CD4-positive, alpha-beta T cell (primary cell): Measurements from ENCODE around the gene TRIM50. TPM values are rescaled to one million over a fixed set of nuclear protein-coding genes. Genes with fewer than 3 reads are reported as not detected.
"Not testable (repeated sequence)": the region's sequence is repeated elsewhere in the genome, so short reads cannot be mapped to it uniquely, and the experiment has no call there.

Source experiments
- ATAC-seq: fragments of 200-7000 bp; cut with Tn5 transposase; one replicate; pipeline ENCODE4 v1.10.0; 2022; ENCODE audit warnings: mild to moderate bottlenecking; ENCODE audit not compliant: poor library complexity
- CTCF ChIA-PET: fragments of 350-600 bp; sonication (Branson Sonifier 250); formaldehyde crosslinking; loops from one replicate; lab custom pipeline; 2021; ENCODE audit warnings: antibody characterized with exemption, inconsistent platforms; lab: Charles Lee
- POLR2A ChIA-PET: fragments of 350-600 bp; sonication (Branson Sonifier 250); formaldehyde crosslinking; loops from one replicate; lab custom pipeline; 2021; ENCODE audit warnings: antibody characterized with exemption, inconsistent platforms; lab: Charles Lee
- DNase-seq, 14 experiments: peaks; one replicate each; pipeline ENCODE4 v3.0.0-alpha.2; 2013 to 2020; ENCODE audit warnings: mixed read lengths in 2 of 14
- H3K27ac ChIP-seq, 2 donors: one replicate each; pipeline versions ENCODE4 v1.5.1 to v1.7.0; 2013; ENCODE audit warnings: low read length in 2 of 2, low read depth in 1 of 2, mild to moderate bottlenecking in 1 of 2
- H3K27me3 ChIP-seq, 2 experiments: 1 replicate in 1 of 2; 2 replicates in 1 of 2; pipeline versions ENCODE4 v1.6.1 to v1.7.0; 2013; ENCODE audit warnings: low read length in 2 of 2, control low read depth in 1 of 2, mild to moderate bottlenecking in 1 of 2, moderate library complexity in 1 of 2; ENCODE audit not compliant: insufficient read depth in 2 of 2, control insufficient read depth in 1 of 2
- H3K36me3 ChIP-seq: one replicate; pipeline ENCODE4 v1.6.1; 2013; ENCODE audit warnings: low read length, control low read depth; ENCODE audit not compliant: insufficient read depth
- H3K4me1 ChIP-seq: one replicate; pipeline ENCODE4 v1.6.1; 2013; ENCODE audit warnings: low read length, control low read depth; ENCODE audit not compliant: insufficient read depth
- H3K4me3 ChIP-seq: one replicate; pipeline ENCODE4 v1.5.1; 2013; ENCODE audit warnings: mild to moderate bottlenecking, low read length, moderate library complexity
- H3K9me3 ChIP-seq, 2 experiments: 1 replicate in 1 of 2; 2 replicates in 1 of 2; pipeline versions ENCODE4 v1.6.1 to v1.7.0; 2013; ENCODE audit warnings: low read length in 2 of 2, mild to moderate bottlenecking in 2 of 2, control low read depth in 1 of 2, moderate library complexity in 1 of 2; ENCODE audit not compliant: control insufficient read depth in 1 of 2, insufficient read depth in 1 of 2
- H3K27ac Mint-ChIP-seq: one replicate; pipeline ENCODE4 v1.8.0; 2020; ENCODE audit warnings: mixed read lengths
- H3K27me3 Mint-ChIP-seq: one replicate; pipeline ENCODE4 v1.8.0; 2021; ENCODE audit warnings: mixed read lengths
- H3K36me3 Mint-ChIP-seq: one replicate; pipeline ENCODE4 v1.8.0; 2021; ENCODE audit warnings: low read depth, mixed read lengths
- H3K4me1 Mint-ChIP-seq: one replicate; pipeline ENCODE4 v1.8.0; 2021; ENCODE audit warnings: low read depth, mixed read lengths
- H3K4me3 Mint-ChIP-seq: one replicate; pipeline ENCODE4 v1.8.0; 2020; ENCODE audit warnings: mild to moderate bottlenecking, mixed read lengths
- H3K9me3 Mint-ChIP-seq: one replicate; pipeline ENCODE4 v1.8.0; 2020; ENCODE audit warnings: mixed read lengths
- intact Hi-C, 2 experiments: fragments of 100-400 bp; cut with DNase I in 1 of 2; cut with micrococcal nuclease in 1 of 2; formaldehyde crosslinking; loops; one replicate each; pipeline versions ENCODE4 v1.15.1 to v1.9.0; 2023 to 2025; cut with DNase I, micrococcal nuclease
- total RNA-seq, 174 experiments: library from RNA in 2 of 174; stranded (reverse) in 2 of 174; gene quantifications; one replicate each; pipeline ENCODE4 v1.2.3 and lab custom pipeline; 2021 to 2026
- TF ChIP-seq, protein P1 (sequence below): fragments of 200-600 bp; IDR thresholded peaks from one replicate; pipeline ENCODE4 v1.8.0; 2022; ENCODE audit warnings: antibody characterized with exemption, mild to moderate bottlenecking

Gene TRIM50
- total RNA-seq, 2 experiments from 2014 or later = 0.17 TPM; not detected in 1

DNA sequence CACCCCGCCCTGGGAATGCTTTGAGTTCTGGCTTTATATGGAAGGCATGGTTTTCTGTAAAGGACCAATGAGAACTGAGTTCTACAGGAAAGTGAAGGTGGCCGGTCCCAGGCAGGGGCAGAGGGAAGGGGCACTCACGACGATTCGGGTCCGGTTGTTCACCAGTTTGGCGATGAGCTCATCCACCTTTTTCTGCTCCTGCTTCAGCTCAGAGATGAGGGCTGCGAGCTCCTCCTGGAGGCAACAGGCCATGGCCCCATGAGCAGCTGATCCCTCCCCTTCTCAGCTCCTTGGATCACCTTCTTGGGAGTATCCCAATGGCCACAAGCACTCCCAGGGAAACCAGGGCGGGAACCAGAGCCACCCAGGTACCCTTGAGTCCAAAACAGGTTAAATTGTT lies 7.9 kb downstream of the TRIM50 start:
- H3K4me1 Mint-ChIP-seq, H3K4me3 Mint-ChIP-seq, intact Hi-C loops, POLR2A ChIA-PET, H3K27me3 Mint-ChIP-seq, H3K36me3 Mint-ChIP-seq, H3K4me3 ChIP-seq, H3K9me3 ChIP-seq, CTCF ChIA-PET, ATAC-seq, H3K27ac ChIP-seq, H3K9me3 Mint-ChIP-seq, H3K36me3 ChIP-seq, H3K27ac Mint-ChIP-seq, DNase-seq, H3K27me3 ChIP-seq: not testable (repeated sequence)
- H3K4me1 ChIP-seq = peaks cover 14% of the 10 kb centered on the region

DNA sequence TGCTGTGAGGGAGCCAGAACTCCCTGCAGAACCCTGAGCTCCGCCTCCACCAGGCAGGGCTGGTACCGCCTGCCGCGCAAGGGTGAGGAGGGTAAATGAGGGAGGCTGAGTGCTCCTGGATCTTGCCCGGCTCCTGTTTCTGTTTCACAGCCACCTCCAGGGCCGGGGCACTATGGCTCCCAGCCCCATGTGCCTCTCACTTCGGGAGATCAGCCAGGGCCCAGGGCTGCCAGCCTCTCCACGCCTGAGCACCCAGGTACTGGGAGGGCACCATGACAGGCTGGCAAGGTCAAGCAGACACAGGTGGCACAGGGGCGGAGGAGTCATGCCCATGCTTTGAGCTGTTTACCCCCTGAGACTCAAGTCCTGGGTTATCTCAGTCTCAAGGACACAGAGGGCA lies 8.3 kb downstream of the TRIM50 start:
- POLR2A ChIA-PET, H3K4me3 ChIP-seq, ATAC-seq, H3K27me3 Mint-ChIP-seq, H3K27me3 ChIP-seq, CTCF ChIA-PET, DNase-seq, H3K4me1 Mint-ChIP-seq, H3K4me3 Mint-ChIP-seq, H3K9me3 ChIP-seq, H3K36me3 Mint-ChIP-seq, H3K27ac ChIP-seq, H3K9me3 Mint-ChIP-seq, intact Hi-C loops, H3K36me3 ChIP-seq, H3K27ac Mint-ChIP-seq: not testable (repeated sequence)
- H3K4me1 ChIP-seq = peaks cover 12% of the 10 kb centered on the region

DNA sequence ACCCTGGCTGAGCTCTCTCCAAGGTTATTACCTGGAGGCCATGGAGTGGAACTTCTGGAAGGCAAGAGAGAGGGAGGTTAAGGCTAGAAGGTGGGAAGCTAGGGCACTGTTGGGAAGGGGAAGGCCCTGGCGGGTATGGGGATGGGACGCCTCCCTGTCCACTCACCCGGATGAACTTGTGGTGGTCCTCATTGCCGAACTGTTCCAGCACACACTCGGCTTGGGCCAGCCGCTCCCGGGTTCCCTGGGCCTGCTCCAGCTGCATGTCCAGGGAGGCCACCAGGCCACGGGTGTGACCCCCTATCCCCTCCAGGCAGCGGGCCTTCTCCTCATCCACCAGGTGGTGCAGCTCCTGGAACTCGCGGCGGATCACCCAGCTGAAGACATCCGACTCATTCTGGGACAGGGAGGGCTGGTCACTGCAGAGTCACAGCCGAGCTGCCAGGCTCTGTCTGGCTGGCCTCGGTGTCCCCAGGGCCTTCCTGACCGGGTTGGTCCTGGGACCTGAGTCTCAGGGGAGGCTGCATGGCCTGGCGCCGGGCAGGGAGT lies 9.2 kb downstream of the TRIM50 start:
- H3K36me3 Mint-ChIP-seq, H3K27ac ChIP-seq, ATAC-seq, H3K9me3 ChIP-seq, POLR2A ChIA-PET, H3K27me3 Mint-ChIP-seq, H3K36me3 ChIP-seq, H3K4me1 ChIP-seq, intact Hi-C loops, H3K4me1 Mint-ChIP-seq, H3K9me3 Mint-ChIP-seq, H3K27ac Mint-ChIP-seq, DNase-seq, H3K4me3 ChIP-seq, H3K4me3 Mint-ChIP-seq, H3K27me3 ChIP-seq: not testable (repeated sequence)
- CTCF ChIA-PET = interaction anchor here (0.6 kb wide), 1 partner anchor 16 kb away, joined by 3 read pairs; no protein-coding TSS in a partner anchor

DNA sequence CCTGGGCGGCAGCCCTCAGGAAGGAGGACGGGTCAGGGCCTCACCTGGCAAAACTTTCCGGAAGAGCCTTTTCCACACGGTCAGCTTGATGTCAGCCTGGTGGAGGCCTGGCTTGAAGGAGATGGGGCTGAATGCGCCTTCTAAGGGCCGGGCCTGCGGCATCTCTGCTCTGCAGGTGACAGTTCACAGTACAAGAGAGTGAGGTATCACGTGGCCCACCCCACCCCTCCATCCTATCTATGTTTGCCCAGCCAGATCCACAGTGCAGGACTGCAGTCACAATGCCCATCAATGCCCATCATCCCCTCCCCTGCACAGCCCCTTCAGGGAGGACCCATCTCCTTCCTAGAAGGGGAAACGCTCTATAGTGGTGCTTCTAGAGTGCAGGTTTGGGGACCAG lies 11.4 kb downstream of the TRIM50 start:
- H3K27ac Mint-ChIP-seq = no peak overlapping the region
- intact Hi-C loops = no loop called here
- POLR2A ChIA-PET = no interaction called here
- Histone ChIP-seq H3K4me3 (no peak overlapping the region), H3K27ac (no peak overlapping the region), H3K4me1 (no peaks in the 10 kb centered on the region), H3K36me3 (no peaks in the 10 kb centered on the region), H3K27me3 (no peaks in the 10 kb centered on the region), H3K9me3 (no peaks in the 10 kb centered on the region)
- no peaks in the 10 kb centered on the region for H3K9me3 Mint-ChIP-seq
- CTCF ChIA-PET = no interaction called here
- H3K4me1 Mint-ChIP-seq = no peaks in the 10 kb centered on the region
- no peaks in the 10 kb centered on the region for H3K36me3 Mint-ChIP-seq
- no peaks in the 10 kb centered on the region for H3K27me3 Mint-ChIP-seq
- no peak overlapping the region for H3K4me3 Mint-ChIP-seq
- DNase-seq (no peak), ATAC-seq (no peak)
- TF ChIP-seq, protein P1, sequence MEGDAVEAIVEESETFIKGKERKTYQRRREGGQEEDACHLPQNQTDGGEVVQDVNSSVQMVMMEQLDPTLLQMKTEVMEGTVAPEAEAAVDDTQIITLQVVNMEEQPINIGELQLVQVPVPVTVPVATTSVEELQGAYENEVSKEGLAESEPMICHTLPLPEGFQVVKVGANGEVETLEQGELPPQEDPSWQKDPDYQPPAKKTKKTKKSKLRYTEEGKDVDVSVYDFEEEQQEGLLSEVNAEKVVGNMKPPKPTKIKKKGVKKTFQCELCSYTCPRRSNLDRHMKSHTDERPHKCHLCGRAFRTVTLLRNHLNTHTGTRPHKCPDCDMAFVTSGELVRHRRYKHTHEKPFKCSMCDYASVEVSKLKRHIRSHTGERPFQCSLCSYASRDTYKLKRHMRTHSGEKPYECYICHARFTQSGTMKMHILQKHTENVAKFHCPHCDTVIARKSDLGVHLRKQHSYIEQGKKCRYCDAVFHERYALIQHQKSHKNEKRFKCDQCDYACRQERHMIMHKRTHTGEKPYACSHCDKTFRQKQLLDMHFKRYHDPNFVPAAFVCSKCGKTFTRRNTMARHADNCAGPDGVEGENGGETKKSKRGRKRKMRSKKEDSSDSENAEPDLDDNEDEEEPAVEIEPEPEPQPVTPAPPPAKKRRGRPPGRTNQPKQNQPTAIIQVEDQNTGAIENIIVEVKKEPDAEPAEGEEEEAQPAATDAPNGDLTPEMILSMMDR = no peak
